ENCODE results near the gene ABHD3.

DNA sequence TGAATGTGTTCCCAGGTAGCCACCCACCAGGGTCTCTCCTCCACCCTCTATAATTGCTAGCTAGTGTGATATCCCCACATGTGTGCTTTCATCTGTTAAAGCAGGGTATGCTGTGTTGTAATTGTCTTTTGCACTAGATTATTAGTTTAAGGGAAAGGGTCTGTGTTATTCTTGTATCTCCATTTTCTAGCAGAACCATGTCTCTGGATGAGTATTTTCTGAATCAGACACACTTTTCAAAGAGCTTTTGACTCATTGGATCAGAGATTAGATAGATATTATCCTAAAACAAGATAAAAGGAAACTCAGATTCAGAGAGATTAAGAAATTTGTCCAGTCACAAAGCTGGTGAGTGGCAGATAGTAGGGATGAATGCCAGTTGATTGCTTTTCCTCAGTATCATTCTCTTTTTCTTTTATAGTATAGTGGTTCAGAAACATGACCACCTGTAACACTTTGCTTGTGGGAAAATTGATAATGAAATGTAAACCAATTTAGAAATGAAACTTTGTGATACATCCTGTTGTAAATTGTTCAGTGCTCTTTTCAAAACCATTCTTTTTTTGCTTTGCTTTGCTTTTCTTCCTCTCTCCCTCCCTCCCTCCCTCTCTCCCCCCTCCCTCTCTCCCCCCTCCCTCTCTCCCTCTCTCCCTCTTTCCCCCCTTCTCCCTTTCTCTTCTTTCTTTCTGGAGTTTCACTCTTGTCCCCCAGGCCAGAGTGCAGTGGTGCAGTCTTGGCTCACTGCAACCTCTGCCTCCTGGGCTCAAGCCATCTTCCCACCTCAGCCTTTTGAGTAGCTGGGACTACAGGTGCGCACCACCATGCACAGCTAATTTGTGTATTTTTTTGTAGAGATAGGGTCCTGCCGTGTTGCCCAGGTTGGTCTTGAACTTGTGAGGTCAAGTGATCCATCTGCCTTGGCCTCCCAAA lies 43.5 kb upstream of the ABHD3 start:
- TF ChIP-seq, protein P1, sequence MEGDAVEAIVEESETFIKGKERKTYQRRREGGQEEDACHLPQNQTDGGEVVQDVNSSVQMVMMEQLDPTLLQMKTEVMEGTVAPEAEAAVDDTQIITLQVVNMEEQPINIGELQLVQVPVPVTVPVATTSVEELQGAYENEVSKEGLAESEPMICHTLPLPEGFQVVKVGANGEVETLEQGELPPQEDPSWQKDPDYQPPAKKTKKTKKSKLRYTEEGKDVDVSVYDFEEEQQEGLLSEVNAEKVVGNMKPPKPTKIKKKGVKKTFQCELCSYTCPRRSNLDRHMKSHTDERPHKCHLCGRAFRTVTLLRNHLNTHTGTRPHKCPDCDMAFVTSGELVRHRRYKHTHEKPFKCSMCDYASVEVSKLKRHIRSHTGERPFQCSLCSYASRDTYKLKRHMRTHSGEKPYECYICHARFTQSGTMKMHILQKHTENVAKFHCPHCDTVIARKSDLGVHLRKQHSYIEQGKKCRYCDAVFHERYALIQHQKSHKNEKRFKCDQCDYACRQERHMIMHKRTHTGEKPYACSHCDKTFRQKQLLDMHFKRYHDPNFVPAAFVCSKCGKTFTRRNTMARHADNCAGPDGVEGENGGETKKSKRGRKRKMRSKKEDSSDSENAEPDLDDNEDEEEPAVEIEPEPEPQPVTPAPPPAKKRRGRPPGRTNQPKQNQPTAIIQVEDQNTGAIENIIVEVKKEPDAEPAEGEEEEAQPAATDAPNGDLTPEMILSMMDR (IDR thresholded peaks at IDR 0.05) = no peak
- TF ChIP-seq POLR2A (IDR thresholded peaks at IDR 0.05) = no peak

Measured in heart left ventricle (tissue), 13 donors.